Tibial nerve (tissue), 3 donors: Measurements from ENCODE around the gene SLC37A1.

Experiments
- POLR2A ChIP-seq, 2 donors: fragments of 450-650 bp; IDR thresholded peaks; one replicate each; pipeline ENCODE4 v1.6.1; 2017; ENCODE audit warnings: antibody characterized with exemption in 2 of 2, mild to moderate bottlenecking in 2 of 2, moderate library complexity in 2 of 2
- TF ChIP-seq, protein P1 (sequence below), 5 experiments: fragments of 200-600 bp in 3 of 5; fragments of 450-650 bp in 2 of 5; sonication (generic) in 3 of 5; IDR thresholded peaks; one replicate each; pipeline ENCODE4 v1.5.1; 2016 to 2019; ENCODE audit warnings: antibody characterized with exemption in 5 of 5, mild to moderate bottlenecking in 3 of 5, moderate library complexity in 2 of 5

DNA sequence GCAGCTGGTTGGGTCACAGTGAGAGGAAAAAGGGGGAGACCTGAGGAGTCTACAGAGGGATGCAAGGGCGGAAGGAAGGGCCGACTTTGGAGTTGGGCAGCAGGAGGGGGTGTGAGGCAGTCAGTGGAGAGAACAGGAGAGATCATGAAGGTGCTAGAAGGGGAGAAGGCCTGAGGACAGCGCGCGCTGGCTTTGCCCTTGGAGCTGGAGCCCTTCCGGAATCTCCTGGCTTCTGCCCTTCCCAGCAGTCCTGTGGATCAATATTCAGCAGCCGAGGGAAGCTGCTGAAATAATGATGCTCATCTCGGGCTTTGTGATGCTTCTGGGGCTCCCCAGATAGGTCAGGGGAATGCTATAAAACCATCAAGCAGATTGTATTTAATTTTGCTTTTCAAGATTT, 26.7 kb downstream of the SLC37A1 start:
- TF ChIP-seq, protein P1, sequence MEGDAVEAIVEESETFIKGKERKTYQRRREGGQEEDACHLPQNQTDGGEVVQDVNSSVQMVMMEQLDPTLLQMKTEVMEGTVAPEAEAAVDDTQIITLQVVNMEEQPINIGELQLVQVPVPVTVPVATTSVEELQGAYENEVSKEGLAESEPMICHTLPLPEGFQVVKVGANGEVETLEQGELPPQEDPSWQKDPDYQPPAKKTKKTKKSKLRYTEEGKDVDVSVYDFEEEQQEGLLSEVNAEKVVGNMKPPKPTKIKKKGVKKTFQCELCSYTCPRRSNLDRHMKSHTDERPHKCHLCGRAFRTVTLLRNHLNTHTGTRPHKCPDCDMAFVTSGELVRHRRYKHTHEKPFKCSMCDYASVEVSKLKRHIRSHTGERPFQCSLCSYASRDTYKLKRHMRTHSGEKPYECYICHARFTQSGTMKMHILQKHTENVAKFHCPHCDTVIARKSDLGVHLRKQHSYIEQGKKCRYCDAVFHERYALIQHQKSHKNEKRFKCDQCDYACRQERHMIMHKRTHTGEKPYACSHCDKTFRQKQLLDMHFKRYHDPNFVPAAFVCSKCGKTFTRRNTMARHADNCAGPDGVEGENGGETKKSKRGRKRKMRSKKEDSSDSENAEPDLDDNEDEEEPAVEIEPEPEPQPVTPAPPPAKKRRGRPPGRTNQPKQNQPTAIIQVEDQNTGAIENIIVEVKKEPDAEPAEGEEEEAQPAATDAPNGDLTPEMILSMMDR (IDR thresholded peaks at IDR 0.05): no peak
- no peak for TF ChIP-seq POLR2A (IDR thresholded peaks at IDR 0.05)
